Measurements from ENCODE around the gene PPIG.

DNA sequence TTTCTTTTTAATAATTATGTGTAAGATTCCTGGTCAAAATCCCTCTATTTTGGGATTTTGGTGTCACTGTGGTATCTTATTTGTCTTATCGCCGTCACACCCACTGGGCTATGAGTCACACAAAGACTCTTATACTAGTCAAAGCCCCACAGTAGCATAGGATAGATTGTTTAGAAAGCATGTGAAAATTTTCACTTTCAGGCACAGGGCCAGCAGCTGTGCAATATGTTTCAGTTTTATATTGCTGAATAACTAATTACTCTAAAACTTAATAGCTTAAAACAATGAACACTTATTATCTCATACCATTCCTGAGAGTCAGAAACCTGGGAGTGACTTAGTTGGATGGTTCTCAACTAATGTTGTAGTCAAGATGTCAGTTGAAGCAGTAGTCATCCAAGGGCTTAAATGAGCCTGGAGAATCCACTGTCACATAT lies 86.1 kb downstream of the PPIG start:
- TF ChIP-seq, protein P1, sequence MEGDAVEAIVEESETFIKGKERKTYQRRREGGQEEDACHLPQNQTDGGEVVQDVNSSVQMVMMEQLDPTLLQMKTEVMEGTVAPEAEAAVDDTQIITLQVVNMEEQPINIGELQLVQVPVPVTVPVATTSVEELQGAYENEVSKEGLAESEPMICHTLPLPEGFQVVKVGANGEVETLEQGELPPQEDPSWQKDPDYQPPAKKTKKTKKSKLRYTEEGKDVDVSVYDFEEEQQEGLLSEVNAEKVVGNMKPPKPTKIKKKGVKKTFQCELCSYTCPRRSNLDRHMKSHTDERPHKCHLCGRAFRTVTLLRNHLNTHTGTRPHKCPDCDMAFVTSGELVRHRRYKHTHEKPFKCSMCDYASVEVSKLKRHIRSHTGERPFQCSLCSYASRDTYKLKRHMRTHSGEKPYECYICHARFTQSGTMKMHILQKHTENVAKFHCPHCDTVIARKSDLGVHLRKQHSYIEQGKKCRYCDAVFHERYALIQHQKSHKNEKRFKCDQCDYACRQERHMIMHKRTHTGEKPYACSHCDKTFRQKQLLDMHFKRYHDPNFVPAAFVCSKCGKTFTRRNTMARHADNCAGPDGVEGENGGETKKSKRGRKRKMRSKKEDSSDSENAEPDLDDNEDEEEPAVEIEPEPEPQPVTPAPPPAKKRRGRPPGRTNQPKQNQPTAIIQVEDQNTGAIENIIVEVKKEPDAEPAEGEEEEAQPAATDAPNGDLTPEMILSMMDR (conservative IDR thresholded peaks at IDR 0.05) = no peak
- TF ChIP-seq EZH2 (IDR thresholded peaks at IDR 0.05; ENCODE audit: low read depth) = no peak

All from PC-9 (cell line).